Ovary (tissue), 9 donors: ENCODE data around the gene SYNGR4. TPM values are rescaled to one million over a fixed set of nuclear protein-coding genes. Genes with fewer than 3 reads are reported as not detected.

ENCODE experiments used
- DNase-seq, 5 donors: peaks; one replicate each; pipeline ENCODE4 v3.0.0-alpha.2; 2019 to 2020
- H3K27ac ChIP-seq, 2 donors: fragments of 200-600 bp; one replicate each; pipeline versions ENCODE4 v1.5.1 to v1.8.0; 2019 to 2022
- H3K27me3 ChIP-seq: fragments of 200-600 bp; one replicate; pipeline ENCODE4 v1.8.0; 2022
- H3K36me3 ChIP-seq: fragments of 200-600 bp; sonication (generic); one replicate; pipeline ENCODE4 v1.5.1; 2019
- H3K4me1 ChIP-seq: one replicate; pipeline ENCODE4 v1.8.1; 2013; ENCODE audit warnings: mild to moderate bottlenecking, moderate library complexity; ENCODE audit not compliant: insufficient read depth
- H3K4me3 ChIP-seq: fragments of 200-600 bp; sonication (generic); one replicate; pipeline ENCODE4 v1.5.1; 2017
- H3K9me3 ChIP-seq, 2 donors: fragments of 200-600 bp in 1 of 2; sonication (generic) in 1 of 2; one replicate each; pipeline versions ENCODE4 v1.5.1 to v1.8.1; 2013 to 2019; ENCODE audit warnings: mild to moderate bottlenecking in 1 of 2, moderate library complexity in 1 of 2
- EP300 ChIP-seq: sonication (generic); formaldehyde crosslinking; IDR thresholded peaks from one replicate; pipeline ENCODE4 v1.6.1; 2017; ENCODE audit warnings: antibody characterized with exemption
- POLR2A ChIP-seq: fragments of 450-650 bp; IDR thresholded peaks from one replicate; pipeline ENCODE4 v1.6.1; 2017; ENCODE audit warnings: antibody characterized with exemption, mild to moderate bottlenecking, moderate library complexity
- WGBS, 3 donors: extraction: QIAGEN DNeasy Blood & Tissue Kit in 1 of 3; methylation state at CpG; one replicate each; pipeline versions ENCODE4 v1.1.5 to v1.1.7; 2013 to 2017; 5-methylcytosine and 5-hydroxymethylcytosine counted together
- intact Hi-C, 4 donors: fragments of 100-400 bp; cut with DNase I; formaldehyde crosslinking; loops; one replicate each; pipeline versions ENCODE4 v1.11.0 to v1.15.1; 2022 to 2023
- polyA plus RNA-seq, 2 donors: library from polyadenylated mRNA; stranded (reverse); fragments of 200-250 nt in 1 of 2; fragments of 350-450 nt in 1 of 2; fragmentation: Illumina TruSeq in 1 of 2; extraction: RNeasy Lipid Tissue Mini Kit (QIAGEN cat#74804) in 1 of 2; gene quantifications; one replicate each; pipeline ENCODE4 v1.2.3, GENCODE V29; 2013 to 2014
- total RNA-seq, 7 donors: library from RNA; depleted of rRNA in 2 of 7; stranded (reverse); fragments of >200 nt in 2 of 7; fragmentation: NEBNext Ultra II Directional in 3 of 7; extraction: Animal tissue kit (Norgen Biotek cat#: 25700) in 3 of 7; gene quantifications; one replicate each; pipeline versions ENCODE4 v1.1.0 to v1.2.4, GENCODE V29; 2016 to 2023
- TF ChIP-seq, protein P1 (sequence below), 3 donors: fragments of 450-650 bp in 2 of 3; fragments of 200-600 bp in 1 of 3; IDR thresholded peaks; one replicate each; pipeline versions ENCODE4 v1.5.1 to v1.8.0; 2016 to 2022; ENCODE audit warnings: antibody characterized with exemption in 3 of 3, mild to moderate bottlenecking in 1 of 3
- donor health status: DM: no; HTN: no; CAD: no; lungs with moderate emphysema.
- donor health status: DM: no; HTN: no; CAD: no.
- donor health status: Bipolar disorder and iron deficiency.
- donor health status: DM: yes; HTN: yes; CAD: no.
- donor health status: DM: no; HTN: no; CAD: no.
- donor health status: DM: yes; HTN: yes; CAD: no.

The SYNGR4 gene
- total and polyA plus RNA-seq, 9 donors = not detected

GRCh38 chr19:48396824-48397176 is 32.6 kb downstream of the SYNGR4 start:
- no peaks in the 10 kb centered on the region for H3K9me3 ChIP-seq
- peaks cover 6% of the 10 kb centered on the region for H3K4me1 ChIP-seq
- intact Hi-C loops = no loop called here
- H3K36me3 ChIP-seq = no peaks in the 10 kb centered on the region
- peaks cover 2% of the 10 kb centered on the region for H3K27me3 ChIP-seq
- DNase-seq = no peak
- H3K27ac ChIP-seq = no peak overlapping the region
- no peak overlapping the region for H3K4me3 ChIP-seq
- WGBS, 3 donors = 25 to 62% (median 39%) methylated on average over 2 of the region's 2 CpGs
- no peak for TF ChIP-seq EP300
- TF ChIP-seq, protein P1, sequence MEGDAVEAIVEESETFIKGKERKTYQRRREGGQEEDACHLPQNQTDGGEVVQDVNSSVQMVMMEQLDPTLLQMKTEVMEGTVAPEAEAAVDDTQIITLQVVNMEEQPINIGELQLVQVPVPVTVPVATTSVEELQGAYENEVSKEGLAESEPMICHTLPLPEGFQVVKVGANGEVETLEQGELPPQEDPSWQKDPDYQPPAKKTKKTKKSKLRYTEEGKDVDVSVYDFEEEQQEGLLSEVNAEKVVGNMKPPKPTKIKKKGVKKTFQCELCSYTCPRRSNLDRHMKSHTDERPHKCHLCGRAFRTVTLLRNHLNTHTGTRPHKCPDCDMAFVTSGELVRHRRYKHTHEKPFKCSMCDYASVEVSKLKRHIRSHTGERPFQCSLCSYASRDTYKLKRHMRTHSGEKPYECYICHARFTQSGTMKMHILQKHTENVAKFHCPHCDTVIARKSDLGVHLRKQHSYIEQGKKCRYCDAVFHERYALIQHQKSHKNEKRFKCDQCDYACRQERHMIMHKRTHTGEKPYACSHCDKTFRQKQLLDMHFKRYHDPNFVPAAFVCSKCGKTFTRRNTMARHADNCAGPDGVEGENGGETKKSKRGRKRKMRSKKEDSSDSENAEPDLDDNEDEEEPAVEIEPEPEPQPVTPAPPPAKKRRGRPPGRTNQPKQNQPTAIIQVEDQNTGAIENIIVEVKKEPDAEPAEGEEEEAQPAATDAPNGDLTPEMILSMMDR (IDR thresholded peaks at IDR 0.05) = no peak

DNA sequence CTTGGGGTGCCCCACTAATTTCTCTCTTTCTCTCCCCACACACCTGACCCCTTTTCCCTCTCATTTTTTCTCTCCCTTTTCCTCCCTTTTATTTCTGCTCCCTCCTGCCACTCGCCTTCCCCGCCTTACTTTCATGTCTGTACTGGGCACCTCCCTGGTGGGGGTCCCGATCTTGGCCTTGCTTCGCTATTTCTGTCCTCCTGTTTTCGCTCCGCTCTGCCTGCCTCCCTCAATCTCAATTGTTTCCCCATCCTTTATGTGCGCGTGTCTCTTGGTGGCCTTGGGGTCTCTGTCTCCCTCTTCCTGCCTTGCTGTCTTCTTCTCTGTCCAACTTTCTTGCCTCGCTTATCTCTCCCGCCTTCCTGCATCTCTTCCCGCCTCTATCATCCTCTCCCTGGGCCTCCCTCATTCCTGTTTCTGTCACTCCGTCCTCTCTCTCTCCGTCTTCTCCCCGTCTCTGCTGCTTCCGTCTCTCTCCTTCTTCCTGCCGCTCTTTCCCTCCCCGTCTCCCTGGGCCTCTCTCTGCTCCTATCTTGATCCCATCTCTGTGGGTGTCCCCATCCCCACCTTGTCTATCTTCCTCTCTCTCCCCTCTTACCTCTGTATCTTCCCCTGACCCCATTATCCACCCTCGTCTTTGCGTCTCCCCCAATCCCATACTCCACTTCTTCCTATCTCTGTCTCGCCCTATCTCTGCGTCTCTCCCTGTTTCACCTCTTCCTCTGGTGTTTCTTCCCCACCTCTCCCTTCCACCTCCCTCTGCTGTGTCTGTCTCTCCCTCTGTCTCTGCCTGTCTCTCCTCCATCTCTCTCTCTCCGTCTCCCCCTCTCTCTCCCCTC is 33.3 kb downstream of the SYNGR4 start:
- H3K27ac ChIP-seq = no peak overlapping the region
- peaks cover 2% of the 10 kb centered on the region for H3K27me3 ChIP-seq
- peaks cover 5% of the 10 kb centered on the region for H3K4me1 ChIP-seq
- H3K36me3 ChIP-seq = no peaks in the 10 kb centered on the region
- intact Hi-C loops = no loop called here
- DNase-seq = no peak
- WGBS, 3 donors = 37 to 39% (median 37%) methylated on average over 22 of the region's 22 CpGs
- TF ChIP-seq POLR2A (no peak), EP300 (no peak)
- TF ChIP-seq, protein P1 (IDR thresholded peaks at IDR 0.05) = no peak
- no peaks in the 10 kb centered on the region for H3K9me3 ChIP-seq
- no peak overlapping the region for H3K4me3 ChIP-seq

GRCh38 chr19:48398102-48398374 is 33.9 kb downstream of the SYNGR4 start:
- H3K4me3 ChIP-seq = no peak overlapping the region
- no peaks in the 10 kb centered on the region for H3K36me3 ChIP-seq
- TF ChIP-seq, protein P1 (IDR thresholded peaks at IDR 0.05) = no peak
- TF ChIP-seq POLR2A (no peak), EP300 (no peak)
- WGBS, 3 donors = 2 to 6% (median 3%) methylated on average over 17 of the region's 17 CpGs
- intact Hi-C loops = no loop called here
- peaks cover 5% of the 10 kb centered on the region for H3K4me1 ChIP-seq
- no peaks in the 10 kb centered on the region for H3K9me3 ChIP-seq
- no peak overlapping the region for H3K27ac ChIP-seq
- peaks cover 2% of the 10 kb centered on the region for H3K27me3 ChIP-seq
- no peak for DNase-seq

DNA sequence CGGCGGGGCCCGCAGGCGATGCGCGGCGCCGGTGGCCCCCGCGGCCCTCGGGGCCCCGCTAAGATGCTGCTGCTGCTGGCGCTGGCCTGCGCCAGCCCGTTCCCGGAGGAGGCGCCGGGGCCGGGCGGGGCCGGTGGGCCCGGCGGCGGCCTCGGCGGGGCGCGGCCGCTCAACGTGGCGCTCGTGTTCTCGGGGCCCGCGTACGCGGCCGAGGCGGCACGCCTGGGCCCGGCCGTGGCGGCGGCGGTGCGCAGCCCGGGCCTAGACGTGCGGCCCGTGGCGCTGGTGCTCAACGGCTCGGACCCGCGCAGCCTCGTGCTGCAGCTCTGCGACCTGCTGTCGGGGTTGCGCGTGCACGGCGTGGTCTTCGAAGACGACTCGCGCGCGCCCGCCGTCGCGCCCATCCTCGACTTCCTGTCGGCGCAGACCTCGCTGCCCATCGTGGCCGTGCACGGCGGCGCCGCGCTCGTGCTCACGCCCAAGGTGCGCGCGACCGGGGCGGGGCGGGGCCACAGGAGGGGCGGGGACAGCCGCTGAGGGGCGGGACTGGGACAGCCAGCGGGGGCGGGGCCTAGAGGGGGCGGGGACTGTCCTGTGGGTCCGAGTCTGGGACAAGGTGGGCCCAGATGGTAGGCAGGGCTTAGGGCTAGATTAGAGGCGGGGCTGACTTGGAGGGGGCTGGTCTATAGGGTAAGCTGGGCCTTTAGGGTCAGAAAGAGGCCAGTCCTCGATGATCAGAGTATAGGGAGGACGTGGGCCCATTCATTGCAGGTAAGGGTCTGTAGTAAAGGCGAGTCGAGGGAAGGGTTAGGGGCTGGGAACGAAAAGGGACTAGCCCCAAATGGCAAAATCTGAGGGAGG is 34.4 kb downstream of the SYNGR4 start:
- intact Hi-C loops = no loop called here

More for the DNA sequence above, 34.4 kb downstream of the SYNGR4 start:
- Histone ChIP-seq H3K36me3 (no peaks in the 10 kb centered on the region), H3K4me1 (peaks cover 5% of the 10 kb centered on the region), H3K27ac (no peak overlapping the region), H3K4me3 (peak overlapping the region; percentile 5), H3K27me3 (peaks cover 2% of the 10 kb centered on the region), H3K9me3 (no peaks in the 10 kb centered on the region)
- WGBS, 3 donors = 6 to 11% (median 10%) methylated on average over 57 to 104 of the region's 104 CpGs
- DNase-seq = peak; percentile 46 to 78 (median 58)
- no peak for TF ChIP-seq EP300
- no peak for TF ChIP-seq POLR2A
- TF ChIP-seq, protein P1 (IDR thresholded peaks at IDR 0.05) = no peak
